RWPE2 (cell line): Measurements from ENCODE around the gene GPSM1.

ENCODE experiments used
- ATAC-seq: fragments of 200-7000 bp; cut with Tn5 transposase; 3 replicates; pipeline ENCODE4 v1.9.1; 2021; ENCODE audit warnings: low read depth
- DNase-seq: peaks from one replicate; pipeline ENCODE4 v3.0.0-alpha.2; 2020; ENCODE audit warnings: low spot score
- H3K27ac ChIP-seq: fragments of 450-650 bp; 2 replicates; pipeline ENCODE4 v1.5.1; 2017; ENCODE audit warnings: mild to moderate bottlenecking; ENCODE audit not compliant: poor library complexity, severe bottlenecking
- H3K27me3 ChIP-seq: fragments of 250-450 bp; sonication (Bioruptor Pico); 2 replicates; pipeline ENCODE4 v1.5.1; 2021; ENCODE audit warnings: mild to moderate bottlenecking, moderate library complexity; ENCODE audit not compliant: insufficient read depth, poor library complexity, severe bottlenecking
- H3K36me3 ChIP-seq: fragments of 250-450 bp; sonication (Bioruptor Pico); 2 replicates; pipeline ENCODE4 v1.5.1; 2020; ENCODE audit warnings: low read depth, mild to moderate bottlenecking, moderate library complexity
- H3K4me1 ChIP-seq: fragments of 250-450 bp; sonication (Bioruptor Pico); 2 replicates; pipeline ENCODE4 v1.5.1; 2021; ENCODE audit warnings: mild to moderate bottlenecking, moderate library complexity; ENCODE audit not compliant: insufficient read depth, poor library complexity, severe bottlenecking
- H3K4me3 ChIP-seq: fragments of 250-450 bp; sonication (Bioruptor Pico); 2 replicates; pipeline ENCODE4 v1.5.1; 2021; ENCODE audit warnings: mild to moderate bottlenecking, moderate library complexity; ENCODE audit not compliant: severe bottlenecking
- H3K9me3 ChIP-seq: fragments of 250-450 bp; sonication (Bioruptor Pico); 2 replicates; pipeline ENCODE4 v1.5.1; 2021; ENCODE audit warnings: mild to moderate bottlenecking, moderate library complexity; ENCODE audit not compliant: severe bottlenecking
- CTCF ChIP-seq: fragments of 450-650 bp; IDR thresholded peaks from one replicate; pipeline ENCODE4 v1.5.1; 2017; ENCODE audit warnings: mild to moderate bottlenecking, moderate library complexity; ENCODE audit not compliant: poor library complexity, severe bottlenecking

GPSM1 gene

GRCh38 chr9:136377341-136378169 lies 50.2 kb downstream of the GPSM1 start:
- DNase-seq: no peak
- H3K36me3 ChIP-seq: 0 out of 2 replicates have a peak, but pooled peaks cover 11% of the 10 kb centered on the region
- no peaks in the 10 kb centered on the region for H3K27me3 ChIP-seq
- no peaks in the 10 kb centered on the region for H3K4me1 ChIP-seq
- H3K27ac ChIP-seq: no peak overlapping the region
- H3K4me3 ChIP-seq: no peak overlapping the region
- no peak for ATAC-seq
- H3K9me3 ChIP-seq: no peaks in the 10 kb centered on the region
- no peak for TF ChIP-seq CTCF

- DNase-seq (no peak), ATAC-seq (no peak)
- Histone ChIP-seq H3K4me3 (no peak overlapping the region), H3K27ac (no peak overlapping the region), H3K36me3 (0 out of 2 replicates have a peak, but pooled peaks cover 11% of the 10 kb centered on the region), H3K4me1 (no peaks in the 10 kb centered on the region), H3K9me3 (no peaks in the 10 kb centered on the region), H3K27me3 (no peaks in the 10 kb centered on the region)
- TF ChIP-seq CTCF: no peak
Measured at GRCh38 chr9:136378170-136379002, 51.0 kb downstream of the GPSM1 start.

- TF ChIP-seq CTCF: no peak
- H3K9me3 ChIP-seq: no peaks in the 10 kb centered on the region
- H3K4me3 ChIP-seq: no peak overlapping the region
- H3K27me3 ChIP-seq: no peaks in the 10 kb centered on the region
- H3K4me1 ChIP-seq: no peaks in the 10 kb centered on the region
- H3K36me3 ChIP-seq: peaks cover 11% of the 10 kb centered on the region; the same call in 1 of the 2 replicates
- no peak overlapping the region for H3K27ac ChIP-seq
- DNase-seq (no peak), ATAC-seq (no peak)
Measured at GRCh38 chr9:136379003-136379287, 51.6 kb downstream of the GPSM1 start.

- Histone ChIP-seq H3K4me3 (no peak overlapping the region), H3K27ac (no peak overlapping the region), H3K4me1 (no peaks in the 10 kb centered on the region), H3K36me3 (peaks cover 14% of the 10 kb centered on the region; the same call in 1 of the 2 replicates), H3K27me3 (no peaks in the 10 kb centered on the region), H3K9me3 (no peaks in the 10 kb centered on the region)
- ATAC-seq (no peak), DNase-seq (no peak)
- no peak for TF ChIP-seq CTCF
Measured at GRCh38 chr9:136379401-136379800, 52.1 kb downstream of the GPSM1 start.
